ENCODE results near the gene MAP3K13.
A peak's percentile ranks its signal among the peaks of the same experiment; 100 is the strongest.

Gene MAP3K13

GRCh38 chr3:185362850-185363661 is at the start of gene MAP3K13:
Gene MAP3K13 (plus strand): TSS chr3:185363136. CDS start chr3:185428582, 65,446 bp downstream.
- Mint-ChIP-seq H3K36me3 (peaks cover 4% of the 10 kb centered on the region), H3K9me3 (no peaks in the 10 kb centered on the region), H3K27ac (no peak within 1 kb of the TSS), H3K4me1 (peaks cover 13% of the 10 kb centered on the region), H3K4me3 (peak within 1 kb of the TSS; percentile 76), H3K27me3 (peaks cover 39% of the 10 kb centered on the region)

DNA sequence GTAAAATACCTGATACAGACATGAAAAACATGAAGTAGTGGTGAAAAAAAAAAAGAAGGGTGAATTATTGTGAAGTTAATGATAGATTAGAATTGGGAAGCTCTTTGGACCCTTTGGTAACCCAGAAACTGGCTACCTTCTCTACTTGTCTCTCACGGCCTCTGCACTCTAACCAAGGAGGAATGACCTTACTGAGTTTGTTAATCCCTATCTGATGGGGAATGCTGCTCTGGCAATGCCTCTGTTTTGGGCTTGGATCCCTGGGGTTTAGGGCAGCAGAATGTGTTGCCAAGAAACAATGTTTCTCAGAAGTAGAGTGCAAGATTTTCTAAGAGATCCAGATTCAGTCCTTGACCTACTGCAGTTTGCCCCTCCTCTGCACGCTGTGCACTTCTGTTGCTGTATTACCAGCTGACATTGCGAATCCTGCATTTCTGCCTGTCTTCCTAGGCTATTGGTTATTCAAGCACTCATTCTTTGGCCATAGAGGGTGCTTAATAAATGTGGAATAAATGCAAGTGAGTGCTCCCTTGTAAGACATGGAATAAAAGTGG is 49.2 kb upstream of the MAP3K13 start:
- Mint-ChIP-seq H3K27ac (no peak overlapping the region), H3K27me3 (peaks cover 2% of the 10 kb centered on the region), H3K4me3 (no peak overlapping the region), H3K9me3 (peaks cover 4% of the 10 kb centered on the region), H3K4me1 (no peaks in the 10 kb centered on the region), H3K36me3 (peaks cover 14% of the 10 kb centered on the region)

DNA sequence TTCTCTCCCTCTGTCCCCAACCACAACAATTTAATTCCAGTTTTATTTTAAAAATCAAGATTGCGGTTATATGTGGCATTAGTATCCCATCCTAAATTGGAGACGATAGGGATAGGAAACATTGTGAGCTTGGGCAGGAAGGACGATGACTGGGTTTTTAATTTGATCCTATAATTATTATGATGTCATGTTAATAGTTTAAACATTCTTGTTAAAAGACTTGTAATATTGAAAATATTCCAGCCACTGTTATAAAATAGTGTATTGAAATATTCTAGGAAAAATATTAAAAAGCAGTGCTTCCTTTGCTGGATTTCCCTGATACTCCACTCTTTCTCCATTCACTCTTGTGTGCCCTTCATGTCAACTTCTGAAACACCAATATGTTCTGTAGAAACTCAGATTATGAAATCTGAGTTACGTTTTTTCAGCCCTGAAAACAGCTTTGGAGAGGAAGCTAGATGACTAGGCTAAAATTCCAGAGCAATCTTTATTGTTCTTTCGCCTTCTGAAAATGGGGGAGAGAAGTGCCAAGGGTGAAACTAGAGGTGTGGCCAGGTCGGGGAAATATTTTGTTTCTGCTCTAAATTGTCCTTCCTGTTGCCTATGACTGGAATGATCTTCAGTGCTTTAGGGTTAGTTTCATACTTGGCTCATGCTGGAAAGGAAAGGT is 46.1 kb upstream of the MAP3K13 start:
- Mint-ChIP-seq H3K27me3 (peaks cover 2% of the 10 kb centered on the region), H3K27ac (no peak overlapping the region), H3K4me3 (no peak overlapping the region), H3K9me3 (no peaks in the 10 kb centered on the region), H3K36me3 (no peaks in the 10 kb centered on the region), H3K4me1 (no peaks in the 10 kb centered on the region)

DNA sequence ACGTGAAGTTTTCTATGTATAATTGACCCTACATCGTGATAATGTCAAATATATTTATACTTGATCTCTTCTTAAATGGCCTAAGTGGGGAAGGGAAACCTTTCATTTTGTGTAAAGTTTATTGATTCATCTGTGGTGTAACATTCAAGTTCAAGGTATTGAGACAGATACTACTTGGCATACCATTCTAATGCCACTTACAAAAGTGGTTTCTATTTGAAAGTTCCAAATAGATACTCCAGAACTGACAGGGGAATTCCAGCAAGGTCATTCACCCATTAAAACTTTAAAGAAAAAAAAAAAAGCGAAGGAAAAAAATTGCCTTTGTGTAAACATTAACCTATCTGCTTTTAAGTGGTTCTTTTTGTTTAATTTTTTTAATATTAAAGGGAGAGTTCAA is 45.3 kb upstream of the MAP3K13 start:
- peaks cover 2% of the 10 kb centered on the region for H3K27me3 Mint-ChIP-seq
- no peak overlapping the region for H3K4me3 Mint-ChIP-seq

DNA sequence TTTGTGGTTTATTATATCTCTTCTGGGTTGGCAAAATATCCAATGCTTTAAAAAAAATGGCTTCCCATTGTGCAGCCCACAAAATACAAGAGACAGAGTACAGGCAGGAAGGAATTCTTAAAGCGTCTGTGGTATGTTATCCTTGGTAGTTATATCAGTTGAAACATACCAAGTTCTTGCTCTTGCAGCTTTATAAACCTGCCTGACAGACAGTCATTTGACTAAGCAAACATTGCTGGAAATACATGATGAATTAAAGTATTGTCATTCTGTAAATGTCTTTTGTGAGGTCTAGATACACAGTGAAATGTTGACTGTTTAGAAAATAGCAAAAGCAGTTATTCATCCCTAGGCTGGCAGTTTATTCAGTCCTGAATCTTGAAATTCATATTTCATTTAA is 44.8 kb upstream of the MAP3K13 start:
- H3K4me3 Mint-ChIP-seq, result no peak overlapping the region
- no peaks in the 10 kb centered on the region for H3K36me3 Mint-ChIP-seq
- no peaks in the 10 kb centered on the region for H3K9me3 Mint-ChIP-seq
- H3K4me1 Mint-ChIP-seq, result no peaks in the 10 kb centered on the region
- H3K27ac Mint-ChIP-seq, result no peak overlapping the region
- H3K27me3 Mint-ChIP-seq, result peaks cover 2% of the 10 kb centered on the region

More for the DNA sequence above, 45.3 kb upstream of the MAP3K13 start:
- H3K27ac Mint-ChIP-seq, result no peak overlapping the region
- H3K4me1 Mint-ChIP-seq, result no peaks in the 10 kb centered on the region
- H3K36me3 Mint-ChIP-seq, result no peaks in the 10 kb centered on the region
- no peaks in the 10 kb centered on the region for H3K9me3 Mint-ChIP-seq

DNA sequence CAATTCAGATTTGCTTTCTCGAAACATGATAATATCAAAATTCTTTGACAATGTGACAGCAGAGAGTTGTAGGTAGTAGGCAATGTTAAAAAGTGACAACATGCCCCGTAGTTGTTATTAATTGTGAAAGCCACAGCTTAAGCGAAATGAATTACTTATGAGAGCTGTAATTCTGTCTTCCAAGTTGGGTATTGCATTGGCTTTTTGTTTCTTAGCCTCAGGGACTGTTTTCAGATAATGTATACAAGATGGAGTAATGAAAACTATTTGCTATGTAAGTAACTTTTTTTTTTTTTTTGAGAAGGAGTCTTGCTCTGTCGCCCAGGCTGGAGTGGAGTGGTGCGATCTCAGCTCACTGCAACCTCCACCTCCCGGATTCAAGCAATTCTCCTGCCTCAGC is 43.1 kb upstream of the MAP3K13 start:
- Mint-ChIP-seq H3K4me3 (no peak overlapping the region), H3K9me3 (no peaks in the 10 kb centered on the region), H3K4me1 (no peaks in the 10 kb centered on the region), H3K27ac (no peak overlapping the region), H3K27me3 (peaks cover 2% of the 10 kb centered on the region), H3K36me3 (no peaks in the 10 kb centered on the region)

GRCh38 chr3:185320949-185321348 is 42.0 kb upstream of the MAP3K13 start:
- H3K4me1 Mint-ChIP-seq, result no peaks in the 10 kb centered on the region

DNA sequence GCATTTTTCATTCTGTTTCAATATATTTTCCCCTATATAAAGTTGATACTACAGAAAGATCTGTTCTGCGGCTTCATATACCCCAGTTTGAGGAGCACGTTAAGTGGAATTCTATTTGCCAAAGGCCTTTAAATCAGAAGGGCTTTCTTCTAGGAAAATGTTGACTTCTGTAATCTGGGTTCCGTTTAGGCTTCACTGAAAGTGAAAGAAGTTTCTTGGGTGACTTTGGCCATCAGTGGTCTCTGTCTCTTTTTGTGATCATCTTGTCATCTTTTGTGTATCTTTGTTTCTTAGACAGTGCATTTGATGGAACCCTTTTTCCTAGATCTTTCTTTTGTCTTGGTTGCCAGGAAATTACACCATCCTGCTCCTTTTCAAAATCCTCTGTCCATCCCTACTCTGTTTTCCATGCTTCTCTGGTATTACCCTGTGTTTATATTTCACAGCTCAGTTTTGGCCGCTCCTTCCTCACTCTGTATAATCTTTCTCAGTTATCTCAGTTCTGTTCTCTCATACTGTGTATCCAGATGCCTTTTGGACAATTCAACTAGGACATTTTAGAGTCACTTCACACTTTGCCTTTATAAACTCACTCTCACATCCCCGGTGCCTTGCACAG is 40.7 kb upstream of the MAP3K13 start:
- Mint-ChIP-seq H3K27ac (no peak overlapping the region), H3K36me3 (no peaks in the 10 kb centered on the region), H3K27me3 (no peaks in the 10 kb centered on the region), H3K4me3 (no peak overlapping the region), H3K4me1 (no peaks in the 10 kb centered on the region), H3K9me3 (no peaks in the 10 kb centered on the region)

More at GRCh38 chr3:185320949-185321348, 42.0 kb upstream of the MAP3K13 start:
- Mint-ChIP-seq H3K9me3 (no peaks in the 10 kb centered on the region), H3K36me3 (no peaks in the 10 kb centered on the region), H3K4me3 (no peak overlapping the region), H3K27ac (no peak overlapping the region), H3K27me3 (peaks cover 2% of the 10 kb centered on the region)

GRCh38 chr3:185325946-185326791 is 36.8 kb upstream of the MAP3K13 start:
- Mint-ChIP-seq H3K36me3 (no peaks in the 10 kb centered on the region), H3K27me3 (no peaks in the 10 kb centered on the region), H3K9me3 (no peaks in the 10 kb centered on the region), H3K4me1 (no peaks in the 10 kb centered on the region), H3K4me3 (no peak overlapping the region), H3K27ac (no peak overlapping the region)

- no peak overlapping the region for H3K4me3 Mint-ChIP-seq
- H3K9me3 Mint-ChIP-seq, result no peaks in the 10 kb centered on the region
- no peaks in the 10 kb centered on the region for H3K27me3 Mint-ChIP-seq
- no peak overlapping the region for H3K27ac Mint-ChIP-seq
- H3K4me1 Mint-ChIP-seq, result no peaks in the 10 kb centered on the region
- no peaks in the 10 kb centered on the region for H3K36me3 Mint-ChIP-seq
Measured at GRCh38 chr3:185327062-185327461, 35.9 kb upstream of the MAP3K13 start.

DNA sequence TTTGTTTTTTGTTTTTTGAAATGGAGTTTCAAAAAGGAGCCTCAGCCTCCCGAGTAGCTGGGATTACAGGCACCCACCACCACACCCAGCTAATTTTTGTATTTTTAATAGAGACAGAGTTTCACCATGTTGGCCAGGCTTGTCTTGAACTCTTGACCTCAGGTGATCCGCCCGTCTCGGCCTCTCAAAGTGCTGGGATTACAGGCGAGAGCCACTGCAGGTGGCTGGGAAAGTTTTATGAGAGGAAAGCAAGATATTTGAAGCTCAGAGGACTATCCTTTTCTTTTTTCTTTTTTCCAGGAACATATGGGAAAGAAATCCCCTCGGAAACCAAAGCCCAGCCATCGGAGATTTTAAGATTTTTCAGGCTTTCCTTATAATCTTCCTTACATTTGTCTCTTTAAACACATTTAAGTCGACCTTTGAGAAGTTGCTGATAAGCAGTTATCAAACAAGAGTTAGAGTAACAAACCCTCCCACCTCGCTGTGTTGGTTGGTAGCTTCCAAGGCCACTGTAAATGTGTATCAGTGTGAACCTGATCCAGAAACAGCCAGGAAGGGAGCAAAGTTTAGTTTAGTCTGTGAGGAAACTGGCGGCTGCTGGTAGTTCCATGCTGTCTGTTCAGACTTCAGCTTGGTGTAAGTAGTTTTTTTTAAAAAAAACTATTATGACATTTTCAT is 34.5 kb upstream of the MAP3K13 start:
- Mint-ChIP-seq H3K4me1 (peaks cover 3% of the 10 kb centered on the region), H3K4me3 (no peak overlapping the region), H3K27ac (no peak overlapping the region), H3K27me3 (no peaks in the 10 kb centered on the region), H3K36me3 (no peaks in the 10 kb centered on the region), H3K9me3 (no peaks in the 10 kb centered on the region)

DNA sequence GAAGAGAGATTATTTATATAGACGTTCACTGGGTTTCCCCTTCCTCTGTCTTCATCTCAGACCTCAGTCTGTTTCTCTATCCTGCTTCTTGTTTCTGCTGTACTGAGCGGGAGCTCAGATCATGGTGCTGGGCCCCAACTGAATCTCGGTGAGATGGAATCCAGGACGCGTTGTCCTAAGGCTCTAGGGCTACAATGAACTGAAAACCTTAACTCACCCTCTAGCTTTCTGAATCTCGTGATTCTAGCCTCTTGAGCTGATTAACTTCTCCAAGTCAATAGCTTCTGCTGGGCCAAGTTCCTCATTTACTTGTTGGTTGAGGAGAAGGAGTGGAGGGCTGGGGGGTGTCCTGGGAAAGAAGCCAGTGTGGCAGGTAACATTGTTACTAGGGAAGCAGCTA is 32.7 kb upstream of the MAP3K13 start:
- Mint-ChIP-seq H3K9me3 (no peaks in the 10 kb centered on the region), H3K27ac (no peak overlapping the region), H3K4me3 (no peak overlapping the region), H3K27me3 (no peaks in the 10 kb centered on the region), H3K36me3 (no peaks in the 10 kb centered on the region), H3K4me1 (peaks cover 3% of the 10 kb centered on the region)

DNA sequence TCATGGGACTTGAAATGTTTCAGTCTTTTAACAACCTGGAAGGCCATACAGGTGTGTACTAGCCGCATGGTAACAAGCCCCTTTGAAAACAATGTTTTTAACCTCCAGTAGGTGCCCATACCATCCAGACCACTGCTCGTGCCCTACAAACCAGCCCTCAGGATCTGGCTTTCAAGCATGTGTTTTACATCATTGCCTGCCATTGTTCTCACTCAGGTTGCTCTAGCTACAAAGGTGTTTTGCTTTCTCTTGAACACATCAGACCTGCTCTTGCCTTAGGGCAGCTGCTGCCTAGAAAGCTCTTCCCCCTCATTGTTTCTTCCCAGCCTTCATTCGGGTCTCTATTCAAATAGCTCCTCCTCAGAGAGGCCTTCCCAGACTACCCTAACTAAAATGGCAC is 32.3 kb upstream of the MAP3K13 start:
- Mint-ChIP-seq H3K4me1 (peaks cover 3% of the 10 kb centered on the region), H3K27ac (no peak overlapping the region), H3K9me3 (no peaks in the 10 kb centered on the region), H3K27me3 (no peaks in the 10 kb centered on the region), H3K36me3 (no peaks in the 10 kb centered on the region), H3K4me3 (no peak overlapping the region)

DNA sequence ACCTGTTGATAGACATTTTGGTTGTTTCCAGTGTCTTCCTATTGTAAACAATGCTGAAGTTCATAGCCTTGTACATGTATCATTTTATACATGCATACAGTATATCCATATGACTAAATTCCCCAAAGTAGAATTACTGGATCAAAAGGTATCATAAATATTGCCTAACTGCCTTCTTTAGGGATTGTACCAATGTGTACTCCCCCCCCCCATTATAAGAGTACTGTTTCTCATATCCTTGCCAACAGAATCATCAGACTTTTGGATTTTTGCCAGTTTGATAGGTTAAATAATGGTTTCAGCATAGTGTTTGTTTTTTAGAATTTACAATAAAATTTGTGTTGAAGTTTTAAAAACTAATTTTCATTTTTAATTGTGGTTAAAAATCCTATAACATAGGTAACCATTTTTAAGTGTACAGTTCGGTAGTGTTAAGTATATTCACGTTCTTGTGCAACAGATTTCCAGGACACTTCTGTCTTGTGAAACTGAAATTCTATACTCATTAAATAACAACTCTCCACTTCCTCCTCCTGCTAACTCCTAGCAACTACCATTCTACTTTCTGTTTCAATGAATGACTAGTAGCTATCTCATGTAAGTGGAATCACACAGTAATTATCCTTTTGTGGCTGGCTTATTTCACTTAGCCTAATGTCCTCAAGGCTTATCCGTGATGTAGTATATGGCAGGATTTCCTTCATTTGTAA is 30.8 kb upstream of the MAP3K13 start:
- Mint-ChIP-seq H3K36me3 (no peaks in the 10 kb centered on the region), H3K27me3 (no peaks in the 10 kb centered on the region), H3K9me3 (no peaks in the 10 kb centered on the region), H3K4me1 (peaks cover 3% of the 10 kb centered on the region), H3K27ac (no peak overlapping the region), H3K4me3 (no peak overlapping the region)

All from activated naive CD4-positive, alpha-beta T cell treated with anti-CD3 and anti-CD28 coated beads, Interleukin-2, amount 50 U/mL, for 24 hours (primary cell).